OCI-LY7 (cell line): ENCODE results near the gene HNRNPA1L2. TPM values are rescaled to one million over a fixed set of nuclear protein-coding genes. Genes with fewer than 3 reads are reported as not detected.

Experiments used
- BruUV-seq: library from RNA; stranded (reverse); fragments of 400-500 nt; replicated peaks from 2 replicates; lab custom pipeline; 2021; lab: Mats Ljungman, UMichigan
- CTCF ChIA-PET: fragments of 300-600 bp; sonication (Branson Sonifier 250); formaldehyde crosslinking; loops from one replicate; lab custom pipeline; 2022; ENCODE audit warnings: antibody characterized with exemption; ENCODE audit not compliant: unreplicated experiment; lab: Charles Lee
- POLR2A ChIA-PET: fragments of 300-600 bp; sonication (Branson Sonifier 250); formaldehyde crosslinking; loops from one replicate; lab custom pipeline; 2022; ENCODE audit warnings: antibody characterized with exemption; lab: Charles Lee
- DNase-seq: peaks from one replicate; pipeline ENCODE4 v3.0.0-alpha.2; 2015; ENCODE audit warnings: low spot score
- H2AFZ ChIP-seq: fragments of 200-600 bp; sonication (generic), shearing (Covaris generic); 2 replicates; pipeline ENCODE4 v1.6.1; 2014; ENCODE audit warnings: mild to moderate bottlenecking, antibody characterized with exemption, low read length, moderate library complexity
- H3K27ac ChIP-seq: fragments of 200-600 bp; sonication (generic); 2 replicates; pipeline ENCODE4 v1.5.1; 2014; ENCODE audit warnings: mixed run types, low read depth, mild to moderate bottlenecking, moderate library complexity, low read length, inconsistent platforms; ENCODE audit not compliant: poor library complexity, severe bottlenecking
- H3K36me3 ChIP-seq: fragments of 200-600 bp; sonication (generic); 2 replicates; pipeline ENCODE4 v1.6.1; 2014; ENCODE audit warnings: mild to moderate bottlenecking, antibody characterized with exemption, low read length, moderate library complexity, mixed read lengths; ENCODE audit not compliant: insufficient read depth
- H3K4me1 ChIP-seq: fragments of 200-600 bp; sonication (generic); 2 replicates; pipeline ENCODE4 v1.5.1; 2014; ENCODE audit warnings: mild to moderate bottlenecking, low read length; ENCODE audit not compliant: insufficient read depth, poor library complexity, severe bottlenecking
- H3K4me2 ChIP-seq: fragments of 200-600 bp; sonication (generic); 2 replicates; pipeline ENCODE4 v1.6.1; 2014; ENCODE audit warnings: mild to moderate bottlenecking, low read length
- H3K4me3 ChIP-seq: fragments of 200-600 bp; sonication (generic); 2 replicates; pipeline ENCODE4 v1.5.1; 2014; ENCODE audit warnings: mild to moderate bottlenecking, low read depth, low read length; ENCODE audit not compliant: poor library complexity, severe bottlenecking
- H3K79me2 ChIP-seq: fragments of 200-600 bp; sonication (generic); 2 replicates; pipeline ENCODE4 v1.6.1; 2016; ENCODE audit warnings: low read depth, mild to moderate bottlenecking, low read length, moderate library complexity, mixed read lengths; ENCODE audit not compliant: insufficient read depth
- H3K9me2 ChIP-seq: fragments of 200-600 bp; sonication (generic); 2 replicates; pipeline ENCODE4 v1.6.1; 2016; ENCODE audit warnings: mild to moderate bottlenecking, low read length, mixed read lengths; ENCODE audit not compliant: insufficient read depth
- H3K9me3 ChIP-seq: fragments of 200-600 bp; sonication (generic); 2 replicates; pipeline ENCODE4 v1.6.1; 2014; ENCODE audit warnings: mild to moderate bottlenecking, mixed run types, low read length, mixed read lengths
- H4K20me1 ChIP-seq: fragments of 200-600 bp; sonication (generic); 2 replicates; pipeline ENCODE4 v1.6.1; 2014; ENCODE audit warnings: mild to moderate bottlenecking, antibody characterized with exemption, low read length, moderate library complexity, mixed read lengths; ENCODE audit not compliant: insufficient read depth
- EZH2phosphoT487 ChIP-seq: fragments of 200-600 bp; sonication (generic); IDR thresholded peaks from 2 replicates; pipeline ENCODE4 v1.6.1; 2018; ENCODE audit warnings: low read depth, borderline replicate concordance, mild to moderate bottlenecking, mixed run types, antibody characterized with exemption, low read length, moderate library complexity, mixed read lengths
- intact Hi-C: fragments of 100-400 bp; cut with micrococcal nuclease; formaldehyde crosslinking; loops from one replicate; pipeline ENCODE4 v1.10.0; 2022; ENCODE audit not compliant: unreplicated experiment
- total RNA-seq, 2 experiments: library from RNA; depleted of rRNA in 1 of 2; stranded (reverse); fragments of >200 nt in 1 of 2; shearing (Covaris generic) in 1 of 2; gene quantifications; 2 replicates each; pipeline ENCODE4 v1.2.3, GENCODE V29; 2014 to 2022
- TF ChIP-seq, protein P1 (sequence below): fragments of 200-600 bp; sonication (generic); conservative IDR thresholded peaks from 2 replicates; pipeline ENCODE4 v1.5.1; 2014; ENCODE audit warnings: mild to moderate bottlenecking, antibody characterized with exemption, low read length, moderate library complexity, mixed read lengths

Gene HNRNPA1L2
- total RNA-seq, 2 experiments from 2014 or later, result 4.7 to 13.1 TPM

DNA sequence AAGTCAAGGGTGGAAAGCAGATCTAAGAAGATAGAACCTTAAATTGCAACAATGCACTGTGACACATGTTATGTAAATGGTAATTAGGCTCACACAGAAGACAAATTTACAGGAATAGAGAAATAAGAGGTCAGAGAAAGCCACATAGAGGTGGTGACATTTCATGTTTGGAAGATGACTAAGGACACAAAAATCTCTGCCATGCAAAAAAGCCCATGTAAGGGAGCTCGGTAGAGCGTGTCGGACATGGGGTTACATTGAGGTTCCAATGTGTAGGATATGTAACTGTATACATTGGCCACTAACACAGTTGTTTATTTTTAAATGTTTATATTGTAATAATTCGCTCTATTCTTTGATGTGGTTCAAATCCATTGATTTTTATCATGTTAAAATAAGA is 44.1 kb downstream of the HNRNPA1L2 start:
- ChIA-PET POLR2A (interaction anchor here (1.6 to 1.9 kb wide), 2 partner anchors 12 to 22 kb away, joined by 5 read pairs; no protein-coding TSS in a partner anchor), CTCF (no interaction called here)
- Histone ChIP-seq H4K20me1 (no peaks in the 10 kb centered on the region), H3K4me2 (no peak overlapping the region), H3K4me3 (no peak overlapping the region), H3K79me2 (no peaks in the 10 kb centered on the region), H3K36me3 (peaks cover 80% of the 10 kb centered on the region), H3K4me1 (no peaks in the 10 kb centered on the region), H2AFZ (no peak overlapping the region), H3K9me3 (no peaks in the 10 kb centered on the region), H3K9me2 (no peaks in the 10 kb centered on the region), H3K27ac (no peak overlapping the region)
- no peak for TF ChIP-seq EZH2phosphoT487
- TF ChIP-seq, protein P1, sequence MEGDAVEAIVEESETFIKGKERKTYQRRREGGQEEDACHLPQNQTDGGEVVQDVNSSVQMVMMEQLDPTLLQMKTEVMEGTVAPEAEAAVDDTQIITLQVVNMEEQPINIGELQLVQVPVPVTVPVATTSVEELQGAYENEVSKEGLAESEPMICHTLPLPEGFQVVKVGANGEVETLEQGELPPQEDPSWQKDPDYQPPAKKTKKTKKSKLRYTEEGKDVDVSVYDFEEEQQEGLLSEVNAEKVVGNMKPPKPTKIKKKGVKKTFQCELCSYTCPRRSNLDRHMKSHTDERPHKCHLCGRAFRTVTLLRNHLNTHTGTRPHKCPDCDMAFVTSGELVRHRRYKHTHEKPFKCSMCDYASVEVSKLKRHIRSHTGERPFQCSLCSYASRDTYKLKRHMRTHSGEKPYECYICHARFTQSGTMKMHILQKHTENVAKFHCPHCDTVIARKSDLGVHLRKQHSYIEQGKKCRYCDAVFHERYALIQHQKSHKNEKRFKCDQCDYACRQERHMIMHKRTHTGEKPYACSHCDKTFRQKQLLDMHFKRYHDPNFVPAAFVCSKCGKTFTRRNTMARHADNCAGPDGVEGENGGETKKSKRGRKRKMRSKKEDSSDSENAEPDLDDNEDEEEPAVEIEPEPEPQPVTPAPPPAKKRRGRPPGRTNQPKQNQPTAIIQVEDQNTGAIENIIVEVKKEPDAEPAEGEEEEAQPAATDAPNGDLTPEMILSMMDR, result no peak
- no TSS peak for BruUV-seq
- DNase-seq, result no peak
- intact Hi-C loops, result no loop called here

Other genes with a start within 250 kb of the HNRNPA1L2 start
- 0.28 and 0.49 TPM in 2 replicates for gene THSD1, start 236.3 kb upstream of the HNRNPA1L2 start, total RNA-seq (2014; rRNA removed; shearing (Covaris generic))
- gene THSD1, start 236.3 kb upstream of the HNRNPA1L2 start, total RNA-seq (2022), result not detected in 2 replicates
- gene VPS36, start 191.8 kb upstream of the HNRNPA1L2 start, total RNA-seq (2014; rRNA removed; shearing (Covaris generic)), result 26.5 and 35.9 TPM in 2 replicates
- gene VPS36, start 191.8 kb upstream of the HNRNPA1L2 start, total RNA-seq (2022), result 30.6 and 34.5 TPM in 2 replicates
- gene CKAP2, start 187.0 kb upstream of the HNRNPA1L2 start, total RNA-seq (2014; rRNA removed; shearing (Covaris generic)), result 66.5 and 70.8 TPM in 2 replicates
- gene CKAP2, start 187.0 kb upstream of the HNRNPA1L2 start, total RNA-seq (2022), result 94.9 and 123 TPM in 2 replicates
- 32.1 and 36.6 TPM in 2 replicates for gene SUGT1, start 10.4 kb downstream of the HNRNPA1L2 start, total RNA-seq (2014; rRNA removed; shearing (Covaris generic))
- gene SUGT1, start 10.4 kb downstream of the HNRNPA1L2 start, total RNA-seq (2022), result 55.7 and 59.0 TPM in 2 replicates
- gene CNMD, start 97.4 kb downstream of the HNRNPA1L2 start, total RNA-seq (2014; rRNA removed; shearing (Covaris generic)), result not detected in 2 replicates
- not detected in 2 replicates for gene CNMD, start 97.4 kb downstream of the HNRNPA1L2 start, total RNA-seq (2022)
- gene PCDH8, start 206.2 kb downstream of the HNRNPA1L2 start, total RNA-seq (2014; rRNA removed; shearing (Covaris generic)), result not detected in 2 replicates
- gene PCDH8, start 206.2 kb downstream of the HNRNPA1L2 start, total RNA-seq (2022), result not detected in 2 replicates